B cell (primary cell): Measurements from ENCODE around the gene TNFRSF1B.

Source experiments
- EZH2 ChIP-seq: IDR thresholded peaks from 2 replicates; pipeline ENCODE4 v1.6.1; 2012; ENCODE audit warnings: borderline replicate concordance, low read depth, mild to moderate bottlenecking, moderate library complexity, low read length; ENCODE audit not compliant: insufficient read depth, poor library complexity, severe bottlenecking
- TF ChIP-seq, protein P1 (sequence below): fragments of 200-600 bp; IDR thresholded peaks from one replicate; pipeline ENCODE4 v1.8.0; 2022; ENCODE audit warnings: antibody characterized with exemption, mild to moderate bottlenecking

DNA sequence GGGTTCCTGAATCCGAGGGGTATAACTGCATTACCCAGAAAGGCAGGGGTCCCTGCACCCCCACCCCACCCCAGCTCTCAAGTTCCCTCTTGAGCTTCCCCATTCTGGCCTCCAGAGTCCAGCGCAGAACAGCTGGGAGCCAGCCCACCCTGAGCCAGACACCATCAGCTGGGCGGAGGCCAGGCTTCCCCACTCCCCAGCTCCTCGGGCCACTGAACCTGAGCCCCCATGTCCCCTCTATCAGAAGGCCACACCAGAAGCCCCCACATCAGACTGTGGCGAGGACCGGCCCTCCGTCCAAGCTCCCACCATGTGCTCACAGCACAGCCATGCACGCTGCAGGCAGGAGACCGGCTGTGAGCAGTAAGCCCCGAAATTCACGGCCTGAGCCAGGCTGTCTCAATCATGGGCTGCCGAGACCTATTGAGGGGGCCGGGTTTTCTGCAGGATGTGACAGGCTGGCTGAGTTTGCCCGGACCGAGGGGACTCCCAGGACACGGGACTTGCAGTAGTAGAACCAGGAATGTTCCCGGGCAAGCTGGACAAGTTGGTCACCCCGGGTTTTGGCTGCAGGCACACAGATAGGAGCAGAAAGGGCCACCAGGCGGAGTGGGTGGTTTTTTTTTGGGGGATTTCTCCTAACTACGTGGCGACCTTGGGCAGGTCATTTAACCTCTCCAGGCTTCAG is 25.5 kb upstream of the TNFRSF1B start:
- TF ChIP-seq, protein P1, sequence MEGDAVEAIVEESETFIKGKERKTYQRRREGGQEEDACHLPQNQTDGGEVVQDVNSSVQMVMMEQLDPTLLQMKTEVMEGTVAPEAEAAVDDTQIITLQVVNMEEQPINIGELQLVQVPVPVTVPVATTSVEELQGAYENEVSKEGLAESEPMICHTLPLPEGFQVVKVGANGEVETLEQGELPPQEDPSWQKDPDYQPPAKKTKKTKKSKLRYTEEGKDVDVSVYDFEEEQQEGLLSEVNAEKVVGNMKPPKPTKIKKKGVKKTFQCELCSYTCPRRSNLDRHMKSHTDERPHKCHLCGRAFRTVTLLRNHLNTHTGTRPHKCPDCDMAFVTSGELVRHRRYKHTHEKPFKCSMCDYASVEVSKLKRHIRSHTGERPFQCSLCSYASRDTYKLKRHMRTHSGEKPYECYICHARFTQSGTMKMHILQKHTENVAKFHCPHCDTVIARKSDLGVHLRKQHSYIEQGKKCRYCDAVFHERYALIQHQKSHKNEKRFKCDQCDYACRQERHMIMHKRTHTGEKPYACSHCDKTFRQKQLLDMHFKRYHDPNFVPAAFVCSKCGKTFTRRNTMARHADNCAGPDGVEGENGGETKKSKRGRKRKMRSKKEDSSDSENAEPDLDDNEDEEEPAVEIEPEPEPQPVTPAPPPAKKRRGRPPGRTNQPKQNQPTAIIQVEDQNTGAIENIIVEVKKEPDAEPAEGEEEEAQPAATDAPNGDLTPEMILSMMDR, result no peak
- TF ChIP-seq EZH2, result no peak
